HepG2 (cell line): Measurements from ENCODE around the gene PIM1. TPM values are rescaled to one million over a fixed set of nuclear protein-coding genes. Genes with fewer than 3 reads are reported as not detected.
A peak's percentile ranks its signal among the peaks of the same experiment; 100 is the strongest.

ENCODE experiments used
- ATAC-seq: fragments of 200-7000 bp; cut with Tn5 transposase; 3 replicates; pipeline ENCODE4 v1.9.1; 2020; ENCODE audit warnings: mild to moderate bottlenecking, moderate library complexity
- BruUV-seq: library from RNA; stranded (reverse); fragments of 400-500 nt; replicated peaks from 2 replicates; lab custom pipeline; 2021; lab: Mats Ljungman, UMichigan
- CTCF ChIA-PET: fragments of 300-600 bp; formaldehyde crosslinking; extraction: SDS; loops from one replicate; lab custom pipeline; 2021; ENCODE audit warnings: low total read pairs, inconsistent platforms, low intra/inter-chr PET ratio; lab: Yijun Ruan, JAX
- POLR2A ChIA-PET: fragments of 350-600 bp; sonication (Branson Sonifier 250); formaldehyde crosslinking; loops from one replicate; lab custom pipeline; 2020; ENCODE audit warnings: antibody characterized with exemption, inconsistent platforms; lab: Yijun Ruan, JAX
- DNase-seq: peaks from one replicate; pipeline ENCODE4 v3.0.0-alpha.2; 2015; ENCODE audit warnings: low spot score
- FAIRE-seq: peaks from 3 replicates; lab custom pipeline; 2011; peaks lifted over from hg19 to GRCh38; lab: Jason Lieb, UNC
- H2AFZ ChIP-seq: one replicate; pipeline ENCODE4 v1.6.1; 2011; ENCODE audit warnings: low read length, inconsistent platforms
- H3K27ac ChIP-seq: fragments of 300-600 bp; 3 replicates; pipeline ENCODE4 v1.8.0; 2011; ENCODE audit warnings: mixed run types, mild to moderate bottlenecking, mixed read lengths, low read length, inconsistent platforms; ENCODE audit not compliant: insufficient read depth; ENCODE audit errors: extremely low read length
- H3K27me3 ChIP-seq, 2 experiments: fragments of 200-600 bp in 1 of 2; 2 replicates in 1 of 2; 3 replicates in 1 of 2; pipeline versions ENCODE4 v1.6.0 to v1.8.0; 2011; ENCODE audit warnings: low read length in 2 of 2, mild to moderate bottlenecking in 2 of 2, moderate library complexity in 2 of 2, inconsistent platforms in 1 of 2; ENCODE audit not compliant: insufficient read depth in 2 of 2, control insufficient read depth in 1 of 2
- H3K36me3 ChIP-seq, 2 experiments: fragments of 200-600 bp in 1 of 2; replicated peaks in 1 of 2; 2 replicates in 1 of 2; 3 replicates in 1 of 2; pipeline versions ENCODE4 v1.5.1 to v1.8.0; 2011; ENCODE audit warnings: low read length in 2 of 2, inconsistent platforms in 1 of 2; ENCODE audit not compliant: insufficient read depth in 2 of 2, control insufficient read depth in 1 of 2
- H3K4me1 ChIP-seq: 2 replicates; pipeline ENCODE4 v1.5.1; 2012; ENCODE audit warnings: low read length, inconsistent platforms; ENCODE audit not compliant: insufficient read depth
- H3K4me2 ChIP-seq: 2 replicates; pipeline ENCODE4 v1.6.0; 2011; ENCODE audit warnings: low read depth, low read length, inconsistent platforms
- H3K4me3 ChIP-seq, 3 experiments: fragments of 200-600 bp in 1 of 3; sonication (generic), shearing (Covaris generic) in 1 of 3; replicated peaks in 1 of 3; 2 replicates each; pipeline ENCODE4 v1.5.1; 2011 to 2016; ENCODE audit warnings: low read length in 3 of 3, inconsistent platforms in 2 of 3, low read depth in 2 of 3, mild to moderate bottlenecking in 2 of 3, control low read depth in 1 of 3, mixed read lengths in 1 of 3; ENCODE audit not compliant: insufficient read depth in 1 of 3
- H3K79me2 ChIP-seq: one replicate; pipeline ENCODE4 v1.6.1; 2011; ENCODE audit warnings: low read length, inconsistent platforms; ENCODE audit not compliant: insufficient read depth
- H3K9ac ChIP-seq: 2 replicates; pipeline ENCODE4 v1.6.0; 2011; ENCODE audit warnings: mild to moderate bottlenecking, low read depth, low read length, inconsistent platforms; ENCODE audit not compliant: insufficient read depth
- H3K9me3 ChIP-seq: 2 replicates; pipeline ENCODE4 v1.5.1; 2012; ENCODE audit warnings: mild to moderate bottlenecking, low read length
- H4K20me1 ChIP-seq: 2 replicates; pipeline ENCODE4 v1.6.0; 2011; ENCODE audit warnings: inconsistent platforms, mild to moderate bottlenecking, low read length, moderate library complexity; ENCODE audit not compliant: insufficient read depth
- DZIP1 ChIP-seq: sonication (generic); formaldehyde crosslinking; IDR thresholded peaks from 2 replicates; pipeline ENCODE4 v1.5.0; 2020; ENCODE audit warnings: mild to moderate bottlenecking, missing genetic modification reagents
- ELF3 ChIP-seq: IDR thresholded peaks from 2 replicates; pipeline ENCODE4 v1.6.1; 2016; ENCODE audit warnings: missing genetic modification reagents, missing compliant biosample characterization
- GMEB2 ChIP-seq: IDR thresholded peaks from 2 replicates; pipeline ENCODE4 v1.6.1; 2016; ENCODE audit warnings: missing biosample characterization, missing genetic modification reagents, low read depth
- LCORL ChIP-seq, 2 experiments: fragments of 450-650 bp in 1 of 2; sonication (generic) in 1 of 2; formaldehyde crosslinking in 1 of 2; IDR thresholded peaks; 2 replicates each; pipeline versions ENCODE4 v1.5.0 to v1.6.1; 2017 to 2020; ENCODE audit warnings: antibody characterized with exemption in 1 of 2, missing genetic modification reagents in 1 of 2
- POLR2G ChIP-seq: fragments of 200-400 bp; formaldehyde crosslinking; IDR thresholded peaks from 2 replicates; pipeline ENCODE4 v1.6.1; 2018; ENCODE audit warnings: mild to moderate bottlenecking, low read depth, low read length, moderate library complexity
- RFX3 ChIP-seq: IDR thresholded peaks from 2 replicates; pipeline ENCODE4 v1.6.1; 2016; ENCODE audit warnings: missing biosample characterization, missing genetic modification reagents
- TFAP4 ChIP-seq: sonication (generic); IDR thresholded peaks from 2 replicates; pipeline ENCODE4 v1.6.1; 2016; ENCODE audit warnings: low read depth, borderline replicate concordance
- TRAFD1 ChIP-seq: sonication (generic); formaldehyde crosslinking; IDR thresholded peaks from 2 replicates; pipeline ENCODE4 v1.5.1; 2020; ENCODE audit warnings: missing genetic modification reagents, mild to moderate bottlenecking, borderline replicate concordance
- ZC3H4 ChIP-seq: sonication (generic); formaldehyde crosslinking; IDR thresholded peaks from 2 replicates; pipeline ENCODE4 v1.4.0; 2020; ENCODE audit warnings: missing genetic modification reagents, borderline replicate concordance
- ZNF556 ChIP-seq: sonication (generic); formaldehyde crosslinking; IDR thresholded peaks from 2 replicates; pipeline ENCODE4 v1.4.0; 2020; ENCODE audit warnings: mild to moderate bottlenecking, missing genetic modification reagents, borderline replicate concordance
- ZNF703 ChIP-seq: sonication (generic); formaldehyde crosslinking; IDR thresholded peaks from 2 replicates; pipeline ENCODE4 v1.5.1; 2020; ENCODE audit warnings: missing genetic modification reagents, mild to moderate bottlenecking, moderate library complexity, borderline replicate concordance
- ZNF747 ChIP-seq: sonication (generic); formaldehyde crosslinking; IDR thresholded peaks from 2 replicates; pipeline ENCODE4 v1.8.1; 2023; ENCODE audit warnings: missing genetic modification reagents, mild to moderate bottlenecking, borderline replicate concordance
- WGBS: methylation state at CpG from one replicate; pipeline ENCODE4 v1.1.6; 2017; ENCODE audit warnings: low lambda C conversion rate; 5-methylcytosine and 5-hydroxymethylcytosine counted together
- in situ Hi-C: cut with HindIII; loops from 2 replicates; pipeline ENCODE4 v1.10.0; 2017; ENCODE audit warnings: low pct_unique_long_range_greater_than_20kb; ENCODE audit not compliant: extremely low pct_ligation_motif_present
- intact Hi-C: fragments of 100-400 bp; cut with micrococcal nuclease; formaldehyde crosslinking; loops from one replicate; pipeline ENCODE4 v1.10.0; 2022; ENCODE audit not compliant: unreplicated experiment
- polyA plus RNA-seq, 8 experiments: library from polyadenylated mRNA; depleted of rRNA in 3 of 8; stranded (reverse) in 7 of 8; unstranded in 1 of 8; fragments of >200 nt; fragmentation: Illumina TruSeq in 4 of 8; extraction: Trizol in 4 of 8; gene quantifications; 2 replicates each; pipeline versions ENCODE4 v1.2.1 to v1.2.3, GENCODE V29; 2011 to 2016; ENCODE audit warnings: low read depth in 4 of 8, missing spikeins in 1 of 8, mixed read lengths in 1 of 8; ENCODE audit not compliant: insufficient read depth in 1 of 8
- total RNA-seq, 5 experiments: library from RNA; depleted of rRNA; stranded (reverse); fragments of >200 nt; fragmentation: Illumina TruSeq; extraction: Trizol; gene quantifications; 2 replicates each; pipeline ENCODE4 v1.2.3, GENCODE V29; 2016; ENCODE audit warnings: low read depth in 1 of 5

The PIM1 gene
- total and polyA plus RNA-seq, 2 of the 13 experiments (the other 11 are each of a cell fraction or from before 2014, with no cell fraction given) = 29.4 to 117 TPM

GRCh38 chr6:37131104-37131959 is 38.6 kb upstream of the PIM1 start:
- Histone ChIP-seq H3K79me2 (peaks cover 6% of the 10 kb centered on the region), H3K4me1 (peaks cover 90% of the 10 kb centered on the region), H3K27ac (peak overlapping the region; percentile 95), H4K20me1 (no peaks in the 10 kb centered on the region), H3K4me2 (peak overlapping the region; percentile 94), H3K4me3 (peak overlapping the region; percentile 39 to 68 (median 52)), H3K9me3 (no peaks in the 10 kb centered on the region), H3K36me3 (no peaks in the 10 kb centered on the region), H3K27me3 (no peaks in the 10 kb centered on the region), H2AFZ (no peak overlapping the region), H3K9ac (peak overlapping the region; percentile 71)
- ChIA-PET POLR2A (interaction anchor here (0.7 to 5.4 kb wide), 22 partner anchors 8 to 257 kb away, joined by 3 to 234 read pairs (median 6); partner anchors contain the start of genes PIM1 and PPIL1), CTCF (no interaction called here)
- DNase-seq (peak; percentile 68), FAIRE-seq (peak; percentile 4), ATAC-seq (peak; percentile 57)
- intact Hi-C loops = no loop called here
- 10% methylated on average over 13 of the region's 15 CpGs for WGBS
- BruUV-seq = no TSS peak
- in situ Hi-C loops = loop anchor here (5.0 kb wide), 1 partner anchor 41 kb away; the partner anchor contains the start of gene PIM1
- TF ChIP-seq TRAFD1 (CRISPR knock-in tag) (0 out of 2 replicates have a peak, but pooled peaks have one; percentile 30), ZNF703 (no peak), RFX3 (CRISPR knock-in tag) (no peak), GMEB2 (no peak), ZNF747 (CRISPR knock-in tag) (0 out of 2 replicates have a peak, but pooled peaks have one; percentile 7), DZIP1 (CRISPR knock-in tag) (0 out of 2 replicates have a peak, but pooled peaks have one; percentile 53), POLR2G (0 out of 2 replicates have a peak, but pooled peaks have one; percentile 25), TFAP4 (peak; percentile 94), ZNF556 (CRISPR knock-in tag) (peak; percentile 57; the same call in 1 of the 2 replicates), ELF3 (peak; percentile 5; the same call in 1 of the 2 replicates), LCORL (IDR thresholded peaks at IDR 0.05) (no peak), LCORL (CRISPR knock-in tag; IDR thresholded peaks at IDR 0.05) (no peak; the same call in 1 of the 2 replicates), ZC3H4 (CRISPR knock-in tag) (0 out of 2 replicates have a peak, but pooled peaks have one; percentile 38)
